Measurements from ENCODE around the gene RAVER1.

DNA sequence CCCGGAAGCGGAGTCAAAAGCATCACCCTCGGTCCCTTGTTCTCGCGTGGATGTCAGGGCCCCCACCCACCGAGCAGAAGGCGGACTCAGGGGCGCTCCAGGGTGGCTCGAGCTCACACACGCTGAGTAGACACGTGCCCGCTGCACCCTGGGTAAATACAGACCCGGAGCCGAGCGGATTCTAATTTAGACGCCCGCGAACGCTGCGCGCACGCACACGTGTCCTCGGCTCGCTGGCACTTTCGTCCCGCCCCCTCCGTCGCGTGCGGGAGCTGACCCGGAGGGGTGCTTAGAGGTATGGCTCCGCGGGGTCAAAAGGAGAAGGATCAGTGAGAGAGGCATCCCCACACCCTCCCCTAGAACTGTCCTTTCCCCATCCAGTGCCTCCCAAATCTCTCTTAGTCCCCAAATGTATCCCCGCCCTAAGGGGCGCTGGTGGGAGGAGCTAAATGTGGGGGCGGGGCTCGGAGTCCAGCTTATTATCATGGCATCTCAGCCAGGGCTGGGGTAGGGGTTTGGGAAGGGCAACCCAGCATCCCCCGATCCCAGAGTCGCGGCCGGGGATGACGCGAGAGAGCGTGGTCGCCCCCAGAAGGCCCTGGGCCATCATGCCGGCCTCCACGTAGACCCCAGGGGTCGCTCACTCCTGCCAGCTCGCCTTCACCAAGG, 44.0 kb downstream of the RAVER1 start:
- no peak for TF ChIP-seq POLR2AphosphoS5 (IDR thresholded peaks at IDR 0.05)
- TF ChIP-seq, protein P1, sequence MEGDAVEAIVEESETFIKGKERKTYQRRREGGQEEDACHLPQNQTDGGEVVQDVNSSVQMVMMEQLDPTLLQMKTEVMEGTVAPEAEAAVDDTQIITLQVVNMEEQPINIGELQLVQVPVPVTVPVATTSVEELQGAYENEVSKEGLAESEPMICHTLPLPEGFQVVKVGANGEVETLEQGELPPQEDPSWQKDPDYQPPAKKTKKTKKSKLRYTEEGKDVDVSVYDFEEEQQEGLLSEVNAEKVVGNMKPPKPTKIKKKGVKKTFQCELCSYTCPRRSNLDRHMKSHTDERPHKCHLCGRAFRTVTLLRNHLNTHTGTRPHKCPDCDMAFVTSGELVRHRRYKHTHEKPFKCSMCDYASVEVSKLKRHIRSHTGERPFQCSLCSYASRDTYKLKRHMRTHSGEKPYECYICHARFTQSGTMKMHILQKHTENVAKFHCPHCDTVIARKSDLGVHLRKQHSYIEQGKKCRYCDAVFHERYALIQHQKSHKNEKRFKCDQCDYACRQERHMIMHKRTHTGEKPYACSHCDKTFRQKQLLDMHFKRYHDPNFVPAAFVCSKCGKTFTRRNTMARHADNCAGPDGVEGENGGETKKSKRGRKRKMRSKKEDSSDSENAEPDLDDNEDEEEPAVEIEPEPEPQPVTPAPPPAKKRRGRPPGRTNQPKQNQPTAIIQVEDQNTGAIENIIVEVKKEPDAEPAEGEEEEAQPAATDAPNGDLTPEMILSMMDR (IDR thresholded peaks at IDR 0.05): no peak
- no peak for TF ChIP-seq POLR2A (IDR thresholded peaks at IDR 0.05)
